Tibial nerve (tissue), 4 donors: ENCODE data around the gene RCAN1.

Experiments
- EP300 ChIP-seq, 2 donors: sonication (generic); formaldehyde crosslinking; IDR thresholded peaks; one replicate each; pipeline ENCODE4 v1.6.1; 2017; ENCODE audit warnings: antibody characterized with exemption in 2 of 2, mild to moderate bottlenecking in 1 of 2
- POLR2A ChIP-seq, 2 donors: fragments of 450-650 bp; IDR thresholded peaks; one replicate each; pipeline ENCODE4 v1.6.1; 2017; ENCODE audit warnings: antibody characterized with exemption in 2 of 2, mild to moderate bottlenecking in 2 of 2, moderate library complexity in 2 of 2
- TF ChIP-seq, protein P1 (sequence below), 5 experiments: fragments of 200-600 bp in 3 of 5; fragments of 450-650 bp in 2 of 5; sonication (generic) in 3 of 5; IDR thresholded peaks; one replicate each; pipeline ENCODE4 v1.5.1; 2016 to 2019; ENCODE audit warnings: antibody characterized with exemption in 5 of 5, mild to moderate bottlenecking in 3 of 5, moderate library complexity in 2 of 5

GRCh38 chr21:34615487-34615814, 538 bp upstream of the RCAN1 start:
- TF ChIP-seq, protein P1, sequence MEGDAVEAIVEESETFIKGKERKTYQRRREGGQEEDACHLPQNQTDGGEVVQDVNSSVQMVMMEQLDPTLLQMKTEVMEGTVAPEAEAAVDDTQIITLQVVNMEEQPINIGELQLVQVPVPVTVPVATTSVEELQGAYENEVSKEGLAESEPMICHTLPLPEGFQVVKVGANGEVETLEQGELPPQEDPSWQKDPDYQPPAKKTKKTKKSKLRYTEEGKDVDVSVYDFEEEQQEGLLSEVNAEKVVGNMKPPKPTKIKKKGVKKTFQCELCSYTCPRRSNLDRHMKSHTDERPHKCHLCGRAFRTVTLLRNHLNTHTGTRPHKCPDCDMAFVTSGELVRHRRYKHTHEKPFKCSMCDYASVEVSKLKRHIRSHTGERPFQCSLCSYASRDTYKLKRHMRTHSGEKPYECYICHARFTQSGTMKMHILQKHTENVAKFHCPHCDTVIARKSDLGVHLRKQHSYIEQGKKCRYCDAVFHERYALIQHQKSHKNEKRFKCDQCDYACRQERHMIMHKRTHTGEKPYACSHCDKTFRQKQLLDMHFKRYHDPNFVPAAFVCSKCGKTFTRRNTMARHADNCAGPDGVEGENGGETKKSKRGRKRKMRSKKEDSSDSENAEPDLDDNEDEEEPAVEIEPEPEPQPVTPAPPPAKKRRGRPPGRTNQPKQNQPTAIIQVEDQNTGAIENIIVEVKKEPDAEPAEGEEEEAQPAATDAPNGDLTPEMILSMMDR (IDR thresholded peaks at IDR 0.05), result no peak
- TF ChIP-seq POLR2A (IDR thresholded peaks at IDR 0.05) (no peak), EP300 (IDR thresholded peaks at IDR 0.05) (no peak)
